Uterus (tissue), 2 donors: ENCODE measurements around the gene SCG5.

ENCODE experiments used
- POLR2A ChIP-seq, 2 donors: fragments of 450-650 bp; IDR thresholded peaks; one replicate each; pipeline ENCODE4 v1.6.1; 2016; ENCODE audit warnings: antibody characterized with exemption in 2 of 2, mild to moderate bottlenecking in 1 of 2, moderate library complexity in 1 of 2
- TF ChIP-seq, protein P1 (sequence below), 4 experiments: fragments of 200-600 bp in 2 of 4; fragments of 450-650 bp in 2 of 4; sonication (generic) in 2 of 4; IDR thresholded peaks; one replicate each; pipeline ENCODE4 v1.5.1; 2016 to 2019; ENCODE audit warnings: antibody characterized with exemption in 4 of 4, mild to moderate bottlenecking in 2 of 4, moderate library complexity in 1 of 4

- TF ChIP-seq, protein P1, sequence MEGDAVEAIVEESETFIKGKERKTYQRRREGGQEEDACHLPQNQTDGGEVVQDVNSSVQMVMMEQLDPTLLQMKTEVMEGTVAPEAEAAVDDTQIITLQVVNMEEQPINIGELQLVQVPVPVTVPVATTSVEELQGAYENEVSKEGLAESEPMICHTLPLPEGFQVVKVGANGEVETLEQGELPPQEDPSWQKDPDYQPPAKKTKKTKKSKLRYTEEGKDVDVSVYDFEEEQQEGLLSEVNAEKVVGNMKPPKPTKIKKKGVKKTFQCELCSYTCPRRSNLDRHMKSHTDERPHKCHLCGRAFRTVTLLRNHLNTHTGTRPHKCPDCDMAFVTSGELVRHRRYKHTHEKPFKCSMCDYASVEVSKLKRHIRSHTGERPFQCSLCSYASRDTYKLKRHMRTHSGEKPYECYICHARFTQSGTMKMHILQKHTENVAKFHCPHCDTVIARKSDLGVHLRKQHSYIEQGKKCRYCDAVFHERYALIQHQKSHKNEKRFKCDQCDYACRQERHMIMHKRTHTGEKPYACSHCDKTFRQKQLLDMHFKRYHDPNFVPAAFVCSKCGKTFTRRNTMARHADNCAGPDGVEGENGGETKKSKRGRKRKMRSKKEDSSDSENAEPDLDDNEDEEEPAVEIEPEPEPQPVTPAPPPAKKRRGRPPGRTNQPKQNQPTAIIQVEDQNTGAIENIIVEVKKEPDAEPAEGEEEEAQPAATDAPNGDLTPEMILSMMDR (IDR thresholded peaks at IDR 0.05) = no peak
- TF ChIP-seq POLR2A (IDR thresholded peaks at IDR 0.05) = no peak
Measured at GRCh38 chr15:32733281-32733680, 91.8 kb downstream of the SCG5 start.
